SK-N-SH treated with all-trans-retinoic acid at 6 μM for 48 hours (cell line): ENCODE results near the gene BCL3.

Experiments
- ATAC-seq: fragments of 200-7000 bp; cut with Tn5 transposase; 3 replicates; pipeline ENCODE4 v1.9.1; 2020; ENCODE audit warnings: mild to moderate bottlenecking, moderate library complexity
- ARNTL ChIP-seq: fragments of 450-650 bp; formaldehyde crosslinking; IDR thresholded peaks from 2 replicates; pipeline ENCODE4 v1.5.0; 2020; ENCODE audit warnings: low read depth, mild to moderate bottlenecking, moderate library complexity, borderline replicate concordance
- BACH2 ChIP-seq: fragments of 250-450 bp; sonication (Bioruptor Pico); IDR thresholded peaks from 2 replicates; pipeline ENCODE4 v1.9.0; 2021; ENCODE audit warnings: mild to moderate bottlenecking, borderline replicate concordance
- ESRRG ChIP-seq: fragments of 250-450 bp; sonication (Bioruptor Pico); IDR thresholded peaks from 2 replicates; pipeline ENCODE4 v1.6.1; 2021; ENCODE audit warnings: mild to moderate bottlenecking
- GLIS3 ChIP-seq: fragments of 250-450 bp; sonication (Bioruptor Pico); IDR thresholded peaks from 2 replicates; pipeline ENCODE4 v1.5.0; 2020; ENCODE audit warnings: mild to moderate bottlenecking, moderate library complexity
- ISL1 ChIP-seq: fragments of 250-450 bp; sonication (Bioruptor Pico); IDR thresholded peaks from 2 replicates; pipeline ENCODE4 v2.1.2; 2022; ENCODE audit warnings: mild to moderate bottlenecking, moderate library complexity
- OSR1 ChIP-seq: fragments of 250-450 bp; sonication (Bioruptor Pico); IDR thresholded peaks from 2 replicates; pipeline ENCODE4 v1.8.0; 2022; ENCODE audit warnings: moderate library complexity, mild to moderate bottlenecking, inconsistent platforms
- POU6F1 ChIP-seq: fragments of 250-450 bp; sonication (Bioruptor Pico); IDR thresholded peaks from 2 replicates; pipeline ENCODE4 v1.8.0; 2021; ENCODE audit warnings: low read depth, mild to moderate bottlenecking, moderate library complexity, borderline replicate concordance
- PPARA ChIP-seq: fragments of 250-450 bp; sonication (Bioruptor Pico); IDR thresholded peaks from 2 replicates; pipeline ENCODE4 v1.5.0; 2020; ENCODE audit warnings: mild to moderate bottlenecking, borderline replicate concordance
- RARB ChIP-seq: fragments of 250-450 bp; sonication (Bioruptor Pico); IDR thresholded peaks from 2 replicates; pipeline ENCODE4 v1.8.0; 2021; ENCODE audit warnings: mild to moderate bottlenecking, moderate library complexity
- SNAI2 ChIP-seq: fragments of 250-450 bp; sonication (Bioruptor Pico); IDR thresholded peaks from 2 replicates; pipeline ENCODE4 v1.5.0; 2020; ENCODE audit warnings: mild to moderate bottlenecking, moderate library complexity
- TOX ChIP-seq: fragments of 250-450 bp; sonication (Bioruptor Pico); IDR thresholded peaks from 2 replicates; pipeline ENCODE4 v1.8.0; 2021; ENCODE audit warnings: mild to moderate bottlenecking, moderate library complexity, borderline replicate concordance
- TSHZ2 ChIP-seq: fragments of 250-450 bp; sonication (Bioruptor Pico); IDR thresholded peaks from 2 replicates; pipeline ENCODE4 v1.5.0; 2020; ENCODE audit warnings: mild to moderate bottlenecking, moderate library complexity
- ZFP3 ChIP-seq: fragments of 250-450 bp; sonication (Bioruptor Pico); IDR thresholded peaks from 2 replicates; pipeline ENCODE4 v1.5.0; 2020; ENCODE audit warnings: mild to moderate bottlenecking, moderate library complexity
- ZFP30 ChIP-seq: fragments of 450-650 bp; formaldehyde crosslinking; IDR thresholded peaks from 2 replicates; pipeline ENCODE4 v1.5.0; 2022; ENCODE audit warnings: mild to moderate bottlenecking, moderate library complexity
- ZNF565 ChIP-seq: fragments of 450-650 bp; formaldehyde crosslinking; conservative IDR thresholded peaks from 2 replicates; pipeline ENCODE4 v1.5.0; 2020; ENCODE audit warnings: low read depth, mild to moderate bottlenecking, moderate library complexity
- ZNF70 ChIP-seq: fragments of 450-650 bp; formaldehyde crosslinking; IDR thresholded peaks from 2 replicates; pipeline ENCODE4 v1.5.0; 2020; ENCODE audit warnings: mild to moderate bottlenecking, moderate library complexity
- TF ChIP-seq, protein P1 (sequence below): fragments of 250-450 bp; sonication (Bioruptor Pico); IDR thresholded peaks from 2 replicates; pipeline ENCODE4 v1.5.1; 2020; ENCODE audit warnings: low read depth, mild to moderate bottlenecking, moderate library complexity
- TF ChIP-seq, protein P2 (sequence below): fragments of 250-450 bp; sonication (Bioruptor Pico); IDR thresholded peaks from 2 replicates; pipeline ENCODE4 v1.5.1; 2021; ENCODE audit warnings: mild to moderate bottlenecking, moderate library complexity
- TF ChIP-seq, protein P3 (sequence below): fragments of 250-450 bp; sonication (Bioruptor Pico); IDR thresholded peaks from 2 replicates; pipeline ENCODE4 v1.8.0; 2020; ENCODE audit warnings: mild to moderate bottlenecking, moderate library complexity, borderline replicate concordance

Gene BCL3

GRCh38 chr19:44808463-44809371 lies 60.2 kb downstream of the BCL3 start, which contains the start of gene BCAM:
Gene BCAM (plus strand): TSS chr19:44809103. CDS start chr19:44809125, 22 bp downstream.
- ATAC-seq = peak; percentile 71
- TF ChIP-seq TSHZ2 (CRISPR knock-in tag) = no peak
- no peak for TF ChIP-seq POU6F1 (CRISPR knock-in tag)
- TF ChIP-seq ESRRG (CRISPR knock-in tag) = no peak
- TF ChIP-seq TOX (CRISPR knock-in tag) = no peak
- TF ChIP-seq, protein P1, sequence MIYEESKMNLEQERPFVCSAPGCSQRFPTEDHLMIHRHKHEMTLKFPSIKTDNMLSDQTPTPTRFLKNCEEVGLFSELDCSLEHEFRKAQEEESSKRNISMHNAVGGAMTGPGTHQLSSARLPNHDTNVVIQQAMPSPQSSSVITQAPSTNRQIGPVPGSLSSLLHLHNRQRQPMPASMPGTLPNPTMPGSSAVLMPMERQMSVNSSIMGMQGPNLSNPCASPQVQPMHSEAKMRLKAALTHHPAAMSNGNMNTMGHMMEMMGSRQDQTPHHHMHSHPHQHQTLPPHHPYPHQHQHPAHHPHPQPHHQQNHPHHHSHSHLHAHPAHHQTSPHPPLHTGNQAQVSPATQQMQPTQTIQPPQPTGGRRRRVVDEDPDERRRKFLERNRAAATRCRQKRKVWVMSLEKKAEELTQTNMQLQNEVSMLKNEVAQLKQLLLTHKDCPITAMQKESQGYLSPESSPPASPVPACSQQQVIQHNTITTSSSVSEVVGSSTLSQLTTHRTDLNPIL (CRISPR knock-in tag) = no peak
- TF ChIP-seq ISL1 (CRISPR knock-in tag) = no peak
- TF ChIP-seq, protein P2, sequence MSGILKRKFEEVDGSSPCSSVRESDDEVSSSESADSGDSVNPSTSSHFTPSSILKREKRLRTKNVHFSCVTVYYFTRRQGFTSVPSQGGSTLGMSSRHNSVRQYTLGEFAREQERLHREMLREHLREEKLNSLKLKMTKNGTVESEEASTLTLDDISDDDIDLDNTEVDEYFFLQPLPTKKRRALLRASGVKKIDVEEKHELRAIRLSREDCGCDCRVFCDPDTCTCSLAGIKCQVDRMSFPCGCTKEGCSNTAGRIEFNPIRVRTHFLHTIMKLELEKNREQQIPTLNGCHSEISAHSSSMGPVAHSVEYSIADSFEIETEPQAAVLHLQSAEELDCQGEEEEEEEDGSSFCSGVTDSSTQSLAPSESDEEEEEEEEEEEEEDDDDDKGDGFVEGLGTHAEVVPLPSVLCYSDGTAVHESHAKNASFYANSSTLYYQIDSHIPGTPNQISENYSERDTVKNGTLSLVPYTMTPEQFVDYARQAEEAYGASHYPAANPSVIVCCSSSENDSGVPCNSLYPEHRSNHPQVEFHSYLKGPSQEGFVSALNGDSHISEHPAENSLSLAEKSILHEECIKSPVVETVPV (CRISPR knock-in tag) = no peak
- TF ChIP-seq ZFP3 (CRISPR knock-in tag) = no peak
- no peak for TF ChIP-seq SNAI2 (CRISPR knock-in tag)
- TF ChIP-seq, protein P3, sequence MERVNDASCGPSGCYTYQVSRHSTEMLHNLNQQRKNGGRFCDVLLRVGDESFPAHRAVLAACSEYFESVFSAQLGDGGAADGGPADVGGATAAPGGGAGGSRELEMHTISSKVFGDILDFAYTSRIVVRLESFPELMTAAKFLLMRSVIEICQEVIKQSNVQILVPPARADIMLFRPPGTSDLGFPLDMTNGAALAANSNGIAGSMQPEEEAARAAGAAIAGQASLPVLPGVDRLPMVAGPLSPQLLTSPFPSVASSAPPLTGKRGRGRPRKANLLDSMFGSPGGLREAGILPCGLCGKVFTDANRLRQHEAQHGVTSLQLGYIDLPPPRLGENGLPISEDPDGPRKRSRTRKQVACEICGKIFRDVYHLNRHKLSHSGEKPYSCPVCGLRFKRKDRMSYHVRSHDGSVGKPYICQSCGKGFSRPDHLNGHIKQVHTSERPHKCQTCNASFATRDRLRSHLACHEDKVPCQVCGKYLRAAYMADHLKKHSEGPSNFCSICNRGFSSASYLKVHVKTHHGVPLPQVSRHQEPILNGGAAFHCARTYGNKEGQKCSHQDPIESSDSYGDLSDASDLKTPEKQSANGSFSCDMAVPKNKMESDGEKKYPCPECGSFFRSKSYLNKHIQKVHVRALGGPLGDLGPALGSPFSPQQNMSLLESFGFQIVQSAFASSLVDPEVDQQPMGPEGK (CRISPR knock-in tag) = no peak
- TF ChIP-seq OSR1 (CRISPR knock-in tag) = no peak
- TF ChIP-seq ZNF565 (CRISPR knock-in tag) = no peak
- TF ChIP-seq ARNTL (CRISPR knock-in tag) = no peak
- no peak for TF ChIP-seq GLIS3 (CRISPR knock-in tag)
- TF ChIP-seq ZFP30 (CRISPR knock-in tag) = no peak
- no peak for TF ChIP-seq PPARA (CRISPR knock-in tag)
- no peak for TF ChIP-seq ZNF70 (CRISPR knock-in tag)
- TF ChIP-seq RARB (CRISPR knock-in tag) = no peak
- TF ChIP-seq BACH2 = no peak
